HG03064 (cell line): ENCODE results near the gene ERP44.
"Not testable (repeated sequence)": the region's sequence is repeated elsewhere in the genome, so short reads cannot be mapped to it uniquely, and the experiment has no call there.

Experiments
- ATAC-seq: cut with Tn5 transposase; IDR thresholded peaks from one replicate; pipeline ENCODE4 v1.9.1; 2021; ENCODE audit warnings: low read depth; ENCODE audit not compliant: unreplicated experiment

Gene ERP44

DNA sequence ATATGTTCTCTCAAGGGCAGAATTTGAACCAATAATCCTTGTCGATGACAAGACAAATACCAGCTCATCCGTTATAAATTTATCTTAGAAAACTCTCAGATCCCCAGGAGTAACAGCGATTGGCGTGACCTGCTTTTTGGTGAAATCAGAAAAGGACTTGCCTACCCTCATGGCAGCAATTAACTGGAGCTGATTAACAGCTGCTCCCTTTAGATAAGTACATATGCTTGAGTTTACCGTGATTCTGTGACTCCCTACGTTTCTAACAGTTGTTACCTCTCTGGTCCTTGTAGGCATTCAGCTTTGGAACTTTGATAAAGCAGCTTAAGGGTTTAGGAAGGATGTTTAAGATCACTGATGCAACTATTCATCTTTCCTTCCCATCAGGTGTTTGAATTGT is 2.8 kb upstream of the ERP44 start:
- no peak for ATAC-seq

DNA sequence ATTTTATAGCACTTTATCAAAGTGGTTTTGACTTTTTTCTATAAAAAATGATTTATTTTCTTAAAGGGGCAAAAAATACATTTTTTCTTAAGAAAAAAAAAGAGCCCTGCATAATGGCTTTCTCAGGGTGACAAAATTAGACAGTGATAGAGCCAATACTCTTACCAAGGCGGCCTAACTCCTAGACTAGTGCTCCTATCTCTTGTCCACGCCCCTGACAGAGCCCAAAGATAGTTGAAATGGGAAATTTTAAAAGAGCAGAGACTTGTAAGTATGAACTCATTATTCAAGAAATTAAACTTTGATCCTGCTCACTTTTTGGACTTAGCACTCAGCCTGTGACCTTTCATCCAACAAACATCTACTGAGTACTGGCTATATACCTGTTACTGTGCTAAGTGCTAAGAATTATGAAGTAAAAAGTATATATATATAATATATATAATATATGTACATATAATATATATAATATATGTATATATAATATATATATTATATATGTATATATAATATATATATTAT is 1.4 kb upstream of the ERP44 start:
- ATAC-seq = no peak

GRCh38 chr9:100099722-100100042 is 882 bp upstream of the ERP44 start:
- ATAC-seq = no peak

DNA sequence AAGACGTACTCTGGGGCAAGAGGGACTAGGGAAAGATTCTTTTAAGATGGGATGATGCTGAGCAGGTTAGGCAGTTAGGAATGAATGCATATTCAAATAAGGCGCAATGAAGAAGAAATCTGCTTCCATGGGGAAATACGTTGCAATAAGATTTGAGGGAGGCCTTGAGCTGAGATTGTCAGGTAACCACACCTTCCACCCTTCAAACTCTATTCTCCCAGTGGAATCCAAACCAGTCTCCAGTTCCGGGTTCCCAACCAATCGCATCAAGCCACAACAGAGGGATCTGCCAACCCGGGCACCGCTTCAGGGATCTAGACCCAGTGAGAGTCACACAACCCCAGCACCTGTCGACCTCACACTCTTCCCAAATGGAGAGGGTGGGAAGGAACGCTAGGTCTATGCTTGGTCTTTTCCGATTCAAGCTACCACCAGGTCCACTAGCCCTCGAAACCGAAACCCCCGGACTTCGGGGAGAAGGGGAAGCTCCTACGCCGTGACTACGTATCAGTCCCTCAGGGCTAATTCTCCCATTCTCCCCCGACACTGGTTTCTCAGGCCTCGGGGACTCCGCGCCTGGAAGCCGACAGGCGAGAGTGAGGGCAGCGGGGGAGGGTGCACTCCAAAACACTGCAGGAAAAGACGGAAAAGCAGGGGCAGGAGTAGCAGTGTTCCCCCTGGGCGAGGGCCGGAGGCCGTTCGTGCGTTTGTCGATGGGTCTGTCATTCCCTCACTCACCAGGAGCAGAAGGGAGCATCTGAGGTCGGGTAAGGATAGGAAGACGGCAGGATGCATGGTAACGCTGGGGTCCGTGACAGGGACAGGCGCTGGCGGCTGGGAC is 534 bp downstream of the ERP44 start:
- ATAC-seq = no peak

- no peak for ATAC-seq
Observed at GRCh38 chr9:100096378-100096916, 2.4 kb downstream of the ERP44 start.

DNA sequence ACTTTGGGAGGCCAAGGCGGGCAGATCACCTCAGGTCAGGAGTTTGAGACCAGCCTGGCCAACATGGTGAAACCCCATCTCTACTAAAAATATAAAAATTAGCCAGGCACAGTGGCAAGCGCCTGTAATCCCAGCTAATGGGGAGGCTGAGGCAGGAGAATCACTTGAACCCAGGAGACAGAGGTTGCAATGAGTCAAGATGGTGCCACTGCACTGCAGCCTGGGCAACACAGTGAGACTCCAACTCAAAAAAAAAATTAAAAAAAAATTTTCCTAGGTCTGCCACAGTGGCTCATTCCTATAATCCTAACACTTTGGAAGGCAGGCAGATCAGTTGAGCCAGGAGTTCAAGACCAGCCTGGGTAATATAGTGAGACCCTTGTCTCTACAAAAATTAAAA is 4.4 kb downstream of the ERP44 start:
- ATAC-seq = not testable (repeated sequence)

GRCh38 chr9:100092066-100092465 is 6.7 kb downstream of the ERP44 start:
- no peak for ATAC-seq

DNA sequence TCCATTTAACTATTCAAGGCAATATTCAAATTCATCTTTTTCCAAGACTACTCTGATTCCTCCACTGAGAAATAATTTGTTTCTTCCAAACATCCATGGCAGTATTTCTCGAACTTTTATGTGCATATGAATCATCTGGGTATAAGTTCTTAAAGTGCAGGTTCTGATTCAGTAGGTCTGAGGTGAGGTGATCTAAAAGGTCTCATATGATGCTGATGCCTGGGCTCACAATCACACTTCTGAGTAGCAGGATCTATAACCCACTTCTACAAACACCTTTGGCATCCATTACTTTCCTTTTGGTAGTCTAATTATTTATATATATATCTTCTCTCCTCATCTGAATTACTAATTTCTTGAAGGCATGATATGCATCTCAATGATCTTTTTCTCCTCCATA is 7.2 kb downstream of the ERP44 start:
- no peak for ATAC-seq

GRCh38 chr9:100090880-100091279 is 7.9 kb downstream of the ERP44 start:
- no peak for ATAC-seq

DNA sequence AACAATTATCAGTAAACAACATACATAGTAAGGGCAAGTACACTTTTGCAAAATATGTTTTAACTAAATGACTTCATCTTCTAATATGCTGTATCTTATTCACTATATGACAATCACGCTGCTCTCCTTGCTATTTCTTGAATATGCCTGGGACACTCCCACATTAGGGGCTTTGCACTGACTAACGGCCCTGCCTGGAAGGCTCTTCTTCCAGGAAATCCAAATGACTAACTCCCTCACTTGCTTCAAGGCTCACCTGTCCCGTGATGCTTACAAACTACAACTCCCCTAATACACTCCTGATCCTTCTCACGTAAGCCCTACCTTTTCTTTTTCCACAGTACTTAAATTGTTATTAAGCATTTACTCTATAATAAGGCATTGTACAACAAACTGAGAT is 10.6 kb downstream of the ERP44 start:
- ATAC-seq = no peak

DNA sequence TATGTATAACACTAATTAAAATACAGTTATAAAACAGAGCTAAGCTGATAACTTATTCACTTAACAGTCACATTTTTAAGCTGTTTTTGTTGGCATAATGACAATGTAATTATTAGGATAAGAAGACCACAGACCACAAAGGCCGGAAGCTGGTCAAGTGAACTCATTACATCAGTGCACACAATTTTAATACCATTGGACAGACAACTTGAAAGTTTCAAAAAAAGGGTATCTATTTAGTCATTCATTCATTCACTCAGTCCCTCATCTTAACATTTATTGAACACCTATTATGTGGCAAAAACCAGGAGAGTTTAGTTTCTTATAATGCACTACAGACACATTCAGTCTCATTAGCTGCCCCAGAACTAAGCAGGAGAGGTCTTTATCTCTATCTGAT is 11.6 kb downstream of the ERP44 start:
- ATAC-seq = no peak

DNA sequence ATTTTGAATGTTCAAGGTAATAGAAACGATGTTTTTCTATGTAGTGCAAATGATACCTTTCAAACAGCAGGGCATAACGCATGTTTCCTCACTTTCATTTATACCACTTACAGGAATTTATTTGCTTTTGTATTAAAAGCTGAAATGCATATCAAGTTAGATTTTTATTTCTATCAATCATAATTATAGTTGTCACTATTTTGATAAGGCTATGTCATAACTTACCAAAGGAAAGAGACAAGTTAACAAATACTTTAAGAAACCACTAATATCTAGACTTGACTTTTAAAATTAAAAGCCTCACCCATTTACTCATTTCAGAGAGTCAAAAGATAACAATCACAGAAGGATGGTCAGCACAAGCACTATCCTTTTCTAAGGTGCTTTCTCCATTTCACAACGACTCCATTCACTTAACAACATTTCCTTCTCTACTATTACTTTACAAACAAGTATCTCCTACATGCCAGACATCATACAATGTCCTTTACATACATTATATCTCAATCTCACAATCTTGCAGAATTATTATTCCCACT is 12.6 kb downstream of the ERP44 start:
- ATAC-seq = no peak

GRCh38 chr9:100084734-100085133 is 14.1 kb downstream of the ERP44 start:
- peak; percentile 70 for ATAC-seq

- peak; percentile 55 for ATAC-seq
Observed at GRCh38 chr9:100084128-100084453, 14.7 kb downstream of the ERP44 start.

GRCh38 chr9:100083448-100084127 is 15.2 kb downstream of the ERP44 start:
- peak; percentile 39 for ATAC-seq

DNA sequence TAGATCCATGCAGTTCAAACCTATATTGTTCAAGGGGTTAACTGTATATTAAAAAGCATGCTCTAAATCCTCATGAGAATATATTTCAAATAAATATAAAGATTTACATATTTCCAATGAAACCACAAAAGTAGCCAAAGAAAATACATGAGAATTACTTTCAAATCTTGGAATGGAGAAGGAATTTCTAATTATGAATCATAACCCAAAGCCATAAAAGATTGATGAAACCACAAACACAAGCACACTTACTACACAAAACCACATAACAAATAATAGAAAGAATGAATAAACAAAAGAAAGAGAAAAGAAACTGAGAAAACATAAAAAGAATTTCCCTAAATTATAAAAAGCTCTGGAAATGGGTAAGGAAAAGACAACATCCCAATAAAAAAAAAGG is 16.0 kb downstream of the ERP44 start:
- ATAC-seq = no peak

- ATAC-seq = not testable (repeated sequence)
Observed at GRCh38 chr9:100076256-100076655, 22.5 kb downstream of the ERP44 start.

DNA sequence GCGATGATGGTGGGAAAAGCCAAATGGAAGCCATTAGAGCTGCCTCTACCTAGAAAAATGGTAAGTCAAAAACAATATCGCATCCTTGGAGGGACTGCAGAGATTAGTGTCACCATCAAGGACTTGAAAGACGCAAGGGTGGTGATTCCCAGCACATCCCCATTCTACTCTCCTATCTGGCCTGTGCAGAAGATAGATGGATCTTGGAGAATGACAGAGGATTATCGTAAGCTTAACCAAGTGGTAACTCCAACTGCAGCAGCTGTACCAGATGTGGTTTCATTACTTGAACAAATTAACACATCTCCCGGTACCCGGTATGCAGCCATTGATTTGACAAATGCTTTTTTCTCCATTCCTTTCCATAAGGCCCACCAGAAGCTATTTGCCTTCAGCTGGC is 23.8 kb downstream of the ERP44 start:
- no peak for ATAC-seq

DNA sequence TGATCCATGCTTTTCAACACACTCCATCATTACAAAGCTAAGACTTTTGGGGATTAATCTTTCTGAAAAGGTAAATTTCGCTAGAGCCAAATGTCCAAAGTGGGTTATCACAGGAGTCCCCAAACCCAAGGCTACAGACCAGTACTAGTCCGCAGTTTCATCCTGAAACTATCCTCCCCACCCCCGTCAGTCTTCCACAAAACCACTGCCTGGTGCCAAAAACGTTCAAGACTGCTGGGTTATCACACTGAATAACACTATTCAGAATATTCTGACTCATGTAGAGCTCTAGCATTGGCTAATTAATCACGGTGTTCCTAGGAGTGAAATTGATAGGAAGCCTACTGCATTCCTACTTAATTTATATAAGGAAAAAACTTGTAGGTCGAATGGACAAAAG is 24.7 kb downstream of the ERP44 start:
- ATAC-seq = no peak

DNA sequence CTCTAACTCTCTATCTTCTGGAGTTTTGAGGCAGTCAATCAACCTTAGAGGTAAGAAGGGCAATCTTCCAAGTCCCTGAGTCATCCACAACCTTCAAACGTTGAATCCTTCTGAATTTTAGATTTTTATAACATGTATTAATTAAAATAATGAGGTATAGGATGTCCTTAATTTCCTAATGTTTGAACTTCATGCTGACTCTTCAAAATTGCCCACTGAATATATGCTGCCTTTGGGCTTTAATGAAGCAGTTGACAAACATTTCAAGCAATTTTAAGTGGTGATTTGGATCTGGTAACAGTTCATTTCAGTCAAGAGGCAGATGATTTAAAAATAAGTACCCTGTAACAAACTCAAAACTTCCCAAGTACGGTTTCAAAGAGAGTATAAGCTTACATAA is 26.0 kb downstream of the ERP44 start:
- no peak for ATAC-seq

GRCh38 chr9:100071271-100071670 is 27.5 kb downstream of the ERP44 start:
- ATAC-seq = no peak
